Upper lobe of left lung (tissue), 4 donors: ENCODE measurements around the gene CYP26B1.

Experiments
- EP300 ChIP-seq, 4 donors: sonication (generic); formaldehyde crosslinking; IDR thresholded peaks; one replicate each; pipeline ENCODE4 v1.5.1; 2017; ENCODE audit warnings: antibody characterized with exemption in 4 of 4, control low read depth in 2 of 4
- POLR2A ChIP-seq, 4 donors: fragments of 450-650 bp; IDR thresholded peaks; one replicate each; pipeline ENCODE4 v1.5.1; 2016 to 2017; ENCODE audit warnings: antibody characterized with exemption in 4 of 4, mild to moderate bottlenecking in 2 of 4
- POLR2AphosphoS5 ChIP-seq, 2 donors: sonication (generic); formaldehyde crosslinking; IDR thresholded peaks; one replicate each; pipeline ENCODE4 v1.5.1; 2017; ENCODE audit warnings: antibody characterized with exemption in 2 of 2
- TF ChIP-seq, protein P1 (sequence below), 6 experiments: fragments of 450-650 bp in 4 of 6; fragments of 200-600 bp in 2 of 6; sonication (generic) in 2 of 6; IDR thresholded peaks; one replicate each; pipeline ENCODE4 v1.5.1; 2016 to 2019; ENCODE audit warnings: antibody characterized with exemption in 6 of 6

DNA sequence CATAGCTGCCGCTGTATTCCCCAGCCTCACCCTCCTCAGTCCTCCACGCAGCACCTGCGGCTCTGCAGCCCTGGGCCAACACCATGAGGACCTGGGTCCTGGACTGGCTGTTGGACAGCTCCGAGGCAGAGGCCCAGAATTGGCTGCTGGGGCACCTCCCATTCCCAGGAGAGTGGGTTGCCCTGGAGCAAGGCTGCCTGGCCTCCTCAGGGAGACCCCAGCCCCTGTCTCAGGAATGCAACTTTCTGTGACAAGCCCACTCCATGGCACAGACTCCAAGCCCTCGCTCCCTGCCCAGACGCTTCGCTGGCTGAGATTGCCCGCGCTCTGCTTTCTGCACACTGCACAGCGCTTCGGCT lies 33.0 kb downstream of the CYP26B1 start:
- TF ChIP-seq, protein P1, sequence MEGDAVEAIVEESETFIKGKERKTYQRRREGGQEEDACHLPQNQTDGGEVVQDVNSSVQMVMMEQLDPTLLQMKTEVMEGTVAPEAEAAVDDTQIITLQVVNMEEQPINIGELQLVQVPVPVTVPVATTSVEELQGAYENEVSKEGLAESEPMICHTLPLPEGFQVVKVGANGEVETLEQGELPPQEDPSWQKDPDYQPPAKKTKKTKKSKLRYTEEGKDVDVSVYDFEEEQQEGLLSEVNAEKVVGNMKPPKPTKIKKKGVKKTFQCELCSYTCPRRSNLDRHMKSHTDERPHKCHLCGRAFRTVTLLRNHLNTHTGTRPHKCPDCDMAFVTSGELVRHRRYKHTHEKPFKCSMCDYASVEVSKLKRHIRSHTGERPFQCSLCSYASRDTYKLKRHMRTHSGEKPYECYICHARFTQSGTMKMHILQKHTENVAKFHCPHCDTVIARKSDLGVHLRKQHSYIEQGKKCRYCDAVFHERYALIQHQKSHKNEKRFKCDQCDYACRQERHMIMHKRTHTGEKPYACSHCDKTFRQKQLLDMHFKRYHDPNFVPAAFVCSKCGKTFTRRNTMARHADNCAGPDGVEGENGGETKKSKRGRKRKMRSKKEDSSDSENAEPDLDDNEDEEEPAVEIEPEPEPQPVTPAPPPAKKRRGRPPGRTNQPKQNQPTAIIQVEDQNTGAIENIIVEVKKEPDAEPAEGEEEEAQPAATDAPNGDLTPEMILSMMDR (IDR thresholded peaks at IDR 0.05): no peak
- TF ChIP-seq POLR2AphosphoS5 (IDR thresholded peaks at IDR 0.05) (no peak), POLR2A (IDR thresholded peaks at IDR 0.05) (no peak), EP300 (IDR thresholded peaks at IDR 0.05) (no peak)
